OCI-LY1 (cell line): ENCODE measurements around the gene CAMTA1.

Source experiments
- EZH2 ChIP-seq: fragments of 200-600 bp; sonication (generic), shearing (Covaris generic); IDR thresholded peaks from 2 replicates; pipeline ENCODE4 v1.8.0; 2017; ENCODE audit warnings: borderline replicate concordance, mixed run types, mild to moderate bottlenecking, antibody characterized with exemption, low read length, moderate library complexity, mixed read lengths
- TF ChIP-seq, protein P1 (sequence below): fragments of 200-600 bp; sonication (generic), shearing (Covaris generic); IDR thresholded peaks from 2 replicates; pipeline ENCODE4 v1.5.1; 2017; ENCODE audit warnings: mild to moderate bottlenecking, antibody characterized with exemption, low read length, moderate library complexity, mixed read lengths

DNA sequence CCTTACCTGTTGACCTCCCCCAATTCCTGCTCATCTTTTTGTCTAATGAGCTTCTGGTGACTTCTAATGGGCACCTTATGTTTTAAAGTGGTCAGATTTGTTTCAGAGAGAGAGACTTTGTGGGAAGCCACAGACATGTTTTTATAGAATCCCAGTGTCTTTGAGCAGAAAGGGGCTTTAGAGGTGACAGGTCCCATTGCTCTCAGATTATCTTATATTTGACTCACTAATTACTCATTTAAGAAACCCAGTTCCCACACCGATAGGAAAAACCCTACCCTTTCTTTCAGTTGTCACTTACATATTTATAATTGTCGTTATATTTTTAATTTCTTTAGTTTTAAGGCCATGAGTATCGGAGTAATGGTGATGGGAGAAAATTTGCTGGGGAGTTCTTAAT is 215.5 kb downstream of the CAMTA1 start:
- no peak for TF ChIP-seq EZH2
- TF ChIP-seq, protein P1, sequence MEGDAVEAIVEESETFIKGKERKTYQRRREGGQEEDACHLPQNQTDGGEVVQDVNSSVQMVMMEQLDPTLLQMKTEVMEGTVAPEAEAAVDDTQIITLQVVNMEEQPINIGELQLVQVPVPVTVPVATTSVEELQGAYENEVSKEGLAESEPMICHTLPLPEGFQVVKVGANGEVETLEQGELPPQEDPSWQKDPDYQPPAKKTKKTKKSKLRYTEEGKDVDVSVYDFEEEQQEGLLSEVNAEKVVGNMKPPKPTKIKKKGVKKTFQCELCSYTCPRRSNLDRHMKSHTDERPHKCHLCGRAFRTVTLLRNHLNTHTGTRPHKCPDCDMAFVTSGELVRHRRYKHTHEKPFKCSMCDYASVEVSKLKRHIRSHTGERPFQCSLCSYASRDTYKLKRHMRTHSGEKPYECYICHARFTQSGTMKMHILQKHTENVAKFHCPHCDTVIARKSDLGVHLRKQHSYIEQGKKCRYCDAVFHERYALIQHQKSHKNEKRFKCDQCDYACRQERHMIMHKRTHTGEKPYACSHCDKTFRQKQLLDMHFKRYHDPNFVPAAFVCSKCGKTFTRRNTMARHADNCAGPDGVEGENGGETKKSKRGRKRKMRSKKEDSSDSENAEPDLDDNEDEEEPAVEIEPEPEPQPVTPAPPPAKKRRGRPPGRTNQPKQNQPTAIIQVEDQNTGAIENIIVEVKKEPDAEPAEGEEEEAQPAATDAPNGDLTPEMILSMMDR, result no peak
